Measurements from ENCODE around the gene CBLC. TPM values are rescaled to one million over a fixed set of nuclear protein-coding genes. Genes with fewer than 3 reads are reported as not detected.
A peak's percentile ranks its signal among the peaks of the same experiment; 100 is the strongest.

The CBLC gene
- total RNA-seq, 2 experiments from 2014 or later, result not detected

- Mint-ChIP-seq H3K27me3 (no peaks in the 10 kb centered on the region), H3K27ac (peak overlapping the region; percentile 90), H3K36me3 (ENCODE audit: low read depth) (peaks cover 33% of the 10 kb centered on the region), H3K9me3 (no peaks in the 10 kb centered on the region), H3K4me1 (ENCODE audit: low read depth) (peaks cover 48% of the 10 kb centered on the region), H3K4me3 (peak overlapping the region; percentile 81)
- peak; percentile 45 for ATAC-seq
- TF ChIP-seq CTCF (IDR thresholded peaks at IDR 0.05), result no peak
- DNase-seq, result peak; percentile 71
- POLR2A ChIA-PET, result no interaction called here
- intact Hi-C loops (cut with micrococcal nuclease), result no loop called here
- CTCF ChIA-PET, result no interaction called here
Observed at GRCh38 chr19:44747739-44748425, 29.8 kb upstream of the CBLC start.

- peak within 1 kb of the TSS; percentile 90 for H3K27ac Mint-ChIP-seq
- ChIA-PET CTCF (interaction anchor here (1.1 to 2.3 kb wide), 5 partner anchors 8 to 35 kb away, joined by 3 to 14 read pairs (median 4); no protein-coding TSS in a partner anchor), POLR2A (interaction anchor here (0.6 to 1.0 kb wide), 4 partner anchors 26 to 253 kb away, joined by 3 read pairs; partner anchors contain the start of gene RELB)
Observed at GRCh38 chr19:44748426-44749254, 29.1 kb upstream of the CBLC start, which contains the start of gene BCL3. TSS of gene BCL3 (plus strand) at chr19:44748708. CDS start at chr19:44748791, 83 bp downstream.

GRCh38 chr19:44749292-44749691, 28.4 kb upstream of the CBLC start:
- ATAC-seq (no peak), DNase-seq (no peak)
- peak overlapping the region; percentile 87 for H3K4me3 Mint-ChIP-seq
- peaks cover 35% of the 10 kb centered on the region for H3K36me3 Mint-ChIP-seq (ENCODE audit: low read depth)
- CTCF ChIA-PET, result interaction anchor here (1.1 to 2.3 kb wide), 5 partner anchors 9 to 35 kb away, joined by 3 to 14 read pairs (median 4); no protein-coding TSS in a partner anchor
- TF ChIP-seq CTCF (IDR thresholded peaks at IDR 0.05), result no peak
- H3K4me1 Mint-ChIP-seq (ENCODE audit: low read depth), result peaks cover 52% of the 10 kb centered on the region
- H3K27ac Mint-ChIP-seq, result peak overlapping the region; percentile 83
- no peaks in the 10 kb centered on the region for H3K9me3 Mint-ChIP-seq
- intact Hi-C loops (cut with micrococcal nuclease), result no loop called here
- H3K27me3 Mint-ChIP-seq, result no peaks in the 10 kb centered on the region
- POLR2A ChIA-PET, result interaction anchor here (0.6 to 1.0 kb wide), 5 partner anchors 17 to 252 kb away, joined by 3 to 4 read pairs (median 3); partner anchors contain the start of gene RELB

More at GRCh38 chr19:44748426-44749254, 29.1 kb upstream of the CBLC start, which contains the start of gene BCL3:
- DNase-seq (peak; percentile 72), ATAC-seq (peak; percentile 38)
- no peak for TF ChIP-seq CTCF (IDR thresholded peaks at IDR 0.05)
- peaks cover 35% of the 10 kb centered on the region for H3K36me3 Mint-ChIP-seq (ENCODE audit: low read depth)
- peak within 1 kb of the TSS; percentile 87 for H3K4me3 Mint-ChIP-seq
- H3K27me3 Mint-ChIP-seq, result no peaks in the 10 kb centered on the region
- intact Hi-C loops (cut with micrococcal nuclease), result no loop called here
- peaks cover 49% of the 10 kb centered on the region for H3K4me1 Mint-ChIP-seq (ENCODE audit: low read depth)
- no peaks in the 10 kb centered on the region for H3K9me3 Mint-ChIP-seq

GRCh38 chr19:44749994-44750393, 27.7 kb upstream of the CBLC start:
- no peaks in the 10 kb centered on the region for H3K9me3 Mint-ChIP-seq
- DNase-seq (no peak), ATAC-seq (no peak)
- peak overlapping the region; percentile 83 for H3K27ac Mint-ChIP-seq
- ChIA-PET POLR2A (interaction anchor here (0.6 to 1.0 kb wide), 2 partner anchors 17 to 27 kb away, joined by 3 to 4 read pairs; no protein-coding TSS in a partner anchor), CTCF (interaction anchor here (1.2 to 2.3 kb wide), 4 partner anchors 10 to 34 kb away, joined by 4 to 14 read pairs (median 8); no protein-coding TSS in a partner anchor)
- H3K4me3 Mint-ChIP-seq, result peak overlapping the region; percentile 87
- H3K27me3 Mint-ChIP-seq, result no peaks in the 10 kb centered on the region
- intact Hi-C loops (cut with micrococcal nuclease), result no loop called here
- H3K36me3 Mint-ChIP-seq (ENCODE audit: low read depth), result peaks cover 39% of the 10 kb centered on the region
- TF ChIP-seq CTCF (IDR thresholded peaks at IDR 0.05), result no peak
- peaks cover 58% of the 10 kb centered on the region for H3K4me1 Mint-ChIP-seq (ENCODE audit: low read depth)
